ENCODE data around the gene CDYL.
"Not testable (repeated sequence)": the region's sequence is repeated elsewhere in the genome, so short reads cannot be mapped to it uniquely, and the experiment has no call there.

CDYL gene

GRCh38 chr6:4853782-4854511, 77.7 kb downstream of the CDYL start:
- no peak overlapping the region for H3K27ac ChIP-seq
- TF ChIP-seq CTCF (conservative IDR thresholded peaks at IDR 0.05): no peak

GRCh38 chr6:4856785-4857184, 80.6 kb downstream of the CDYL start:
- TF ChIP-seq CTCF (conservative IDR thresholded peaks at IDR 0.05): no peak; the same call in 1 of the 2 replicates
- no peak overlapping the region for H3K27ac ChIP-seq

GRCh38 chr6:4858194-4859015, 82.2 kb downstream of the CDYL start:
- no peak overlapping the region for H3K27ac ChIP-seq
- no peak for TF ChIP-seq CTCF (conservative IDR thresholded peaks at IDR 0.05)

GRCh38 chr6:4860387-4860786, 84.2 kb downstream of the CDYL start:
- no peak for TF ChIP-seq CTCF (conservative IDR thresholded peaks at IDR 0.05)
- no peak overlapping the region for H3K27ac ChIP-seq

GRCh38 chr6:4861564-4861963, 85.4 kb downstream of the CDYL start:
- H3K27ac ChIP-seq: no peak overlapping the region
- no peak for TF ChIP-seq CTCF (conservative IDR thresholded peaks at IDR 0.05)

GRCh38 chr6:4864519-4864918, 88.3 kb downstream of the CDYL start:
- H3K27ac ChIP-seq: no peak overlapping the region
- no peak for TF ChIP-seq CTCF (conservative IDR thresholded peaks at IDR 0.05)

- H3K27ac ChIP-seq: not testable (repeated sequence)
These were observed 88.8 kb downstream of the CDYL start for GRCh38 chr6:4865006-4865405.
